ENCODE data around the gene TMEM45A. TPM values are rescaled to one million over a fixed set of nuclear protein-coding genes. Genes with fewer than 3 reads are reported as not detected.
A peak's percentile ranks its signal among the peaks of the same experiment; 100 is the strongest.

The TMEM45A gene
- total and polyA plus RNA-seq, 2 experiments from 2014 or later = 87.7 to 133 TPM

- Histone ChIP-seq H3K36me3 (ENCODE audit: low read depth) (no peaks in the 10 kb centered on the region), H3K9me2 (ENCODE audit: insufficient read depth) (no peaks in the 10 kb centered on the region), H3K4me3 (peak overlapping the region; percentile 4; the same call in 1 of the 2 replicates), H3K27me3 (replicated peaks; ENCODE audit: insufficient read depth) (no peaks in the 10 kb centered on the region), H3K4me1 (ENCODE audit: insufficient read depth) (peaks cover 42% of the 10 kb centered on the region), H3K9me3 (ENCODE audit: low read depth) (no peaks in the 10 kb centered on the region), H3F3A (ENCODE audit: insufficient read depth) (peaks cover 49% of the 10 kb centered on the region), H2AFZ (no peak overlapping the region), H3K9ac (peak overlapping the region; percentile 55), H3K4me2 (ENCODE audit: unreplicated experiment) (peak overlapping the region; percentile 40), H3K27ac (peak overlapping the region; percentile 77), H3K79me2 (ENCODE audit: insufficient read depth) (peaks cover 16% of the 10 kb centered on the region), H4K20me1 (ENCODE audit: insufficient read depth) (no peaks in the 10 kb centered on the region)
- DNase-seq = peak; percentile 90
- TF ChIP-seq EZH2 (IDR thresholded peaks at IDR 0.05; ENCODE audit: insufficient read depth, poor library complexity, severe bottlenecking) (no peak), EZH2phosphoT487 (IDR thresholded peaks at IDR 0.05; ENCODE audit: insufficient read depth, low read depth) (no peak)
- in situ Hi-C loops (cut with MboI) = no loop called here
- WGBS, 2 experiments (ENCODE audit: low coverage in 1 of 2, low lambda C conversion rate in 2 of 2, missing lambda C conversion rate in 2 of 2) = 3 to 5% methylated on average over 4 of the region's 4 CpGs
Measured at GRCh38 chr3:100516838-100517237, 24.4 kb downstream of the TMEM45A start.

- peaks cover 42% of the 10 kb centered on the region for H3K4me1 ChIP-seq (ENCODE audit: insufficient read depth)
- no peaks in the 10 kb centered on the region for H4K20me1 ChIP-seq (ENCODE audit: insufficient read depth)
- H3K9me2 ChIP-seq (ENCODE audit: insufficient read depth) = no peaks in the 10 kb centered on the region
- TF ChIP-seq EZH2phosphoT487 (IDR thresholded peaks at IDR 0.05; ENCODE audit: insufficient read depth, low read depth) (no peak), EZH2 (IDR thresholded peaks at IDR 0.05; ENCODE audit: insufficient read depth, poor library complexity, severe bottlenecking) (no peak)
- no peak overlapping the region for H3K4me3 ChIP-seq
- no peaks in the 10 kb centered on the region for H3K36me3 ChIP-seq (ENCODE audit: low read depth)
- WGBS, 2 experiments (ENCODE audit: low coverage in 1 of 2, low lambda C conversion rate in 2 of 2, missing lambda C conversion rate in 2 of 2) = 19 to 22% methylated on average over 6 of the region's 6 CpGs
- peak overlapping the region; percentile 40 for H3K4me2 ChIP-seq (ENCODE audit: unreplicated experiment)
- DNase-seq = peak; percentile 23
- H3K79me2 ChIP-seq (ENCODE audit: insufficient read depth) = peaks cover 16% of the 10 kb centered on the region
- in situ Hi-C loops (cut with MboI) = no loop called here
- no peaks in the 10 kb centered on the region for H3K27me3 ChIP-seq (replicated peaks; ENCODE audit: insufficient read depth)
- peak overlapping the region; percentile 27; the same call in 1 of the 2 replicates for H3K9ac ChIP-seq
- H3K27ac ChIP-seq = peak overlapping the region; percentile 77
- no peaks in the 10 kb centered on the region for H3K9me3 ChIP-seq (ENCODE audit: low read depth)
- no peak overlapping the region for H2AFZ ChIP-seq
- H3F3A ChIP-seq (ENCODE audit: insufficient read depth) = peaks cover 49% of the 10 kb centered on the region
Measured at GRCh38 chr3:100517276-100517675, 24.9 kb downstream of the TMEM45A start.

GRCh38 chr3:100518244-100518643 is 25.8 kb downstream of the TMEM45A start:
- DNase-seq = peak; percentile 51
- peak overlapping the region; percentile 45; the same call in 1 of the 2 replicates for H3K9ac ChIP-seq
- H3K27me3 ChIP-seq (replicated peaks; ENCODE audit: insufficient read depth) = no peaks in the 10 kb centered on the region
- no peak for TF ChIP-seq EZH2phosphoT487 (IDR thresholded peaks at IDR 0.05; ENCODE audit: insufficient read depth, low read depth)
- TF ChIP-seq EZH2 (IDR thresholded peaks at IDR 0.05; ENCODE audit: insufficient read depth, poor library complexity, severe bottlenecking) = no peak
- no peak overlapping the region for H2AFZ ChIP-seq
- H4K20me1 ChIP-seq (ENCODE audit: insufficient read depth) = no peaks in the 10 kb centered on the region
- peak overlapping the region; percentile 77 for H3K27ac ChIP-seq
- peak overlapping the region; percentile 53 for H3K4me2 ChIP-seq (ENCODE audit: unreplicated experiment)
- peaks cover 42% of the 10 kb centered on the region for H3K4me1 ChIP-seq (ENCODE audit: insufficient read depth)
- H3K4me3 ChIP-seq = no peak overlapping the region
- H3F3A ChIP-seq (ENCODE audit: insufficient read depth) = peaks cover 49% of the 10 kb centered on the region
- H3K36me3 ChIP-seq (ENCODE audit: low read depth) = no peaks in the 10 kb centered on the region
- H3K9me3 ChIP-seq (ENCODE audit: low read depth) = no peaks in the 10 kb centered on the region
- in situ Hi-C loops (cut with MboI) = no loop called here
- no peaks in the 10 kb centered on the region for H3K9me2 ChIP-seq (ENCODE audit: insufficient read depth)
- peaks cover 24% of the 10 kb centered on the region for H3K79me2 ChIP-seq (ENCODE audit: insufficient read depth)

GRCh38 chr3:100518983-100519382 is 26.6 kb downstream of the TMEM45A start:
- peak; percentile 82 for DNase-seq
- in situ Hi-C loops (cut with MboI) = no loop called here
- Histone ChIP-seq H3K9me2 (ENCODE audit: insufficient read depth) (0 out of 2 replicates have a peak, but pooled peaks cover 2% of the 10 kb centered on the region), H4K20me1 (ENCODE audit: insufficient read depth) (no peaks in the 10 kb centered on the region), H3K79me2 (ENCODE audit: insufficient read depth) (peaks cover 29% of the 10 kb centered on the region), H3K9me3 (ENCODE audit: low read depth) (no peaks in the 10 kb centered on the region), H3K4me3 (peak overlapping the region; percentile 34; the same call in 1 of the 2 replicates), H3K4me1 (ENCODE audit: insufficient read depth) (peaks cover 42% of the 10 kb centered on the region), H3K36me3 (ENCODE audit: low read depth) (no peaks in the 10 kb centered on the region), H3K9ac (peak overlapping the region; percentile 45), H3K27ac (peak overlapping the region; percentile 77), H3K27me3 (replicated peaks; ENCODE audit: insufficient read depth) (no peaks in the 10 kb centered on the region), H2AFZ (no peak overlapping the region), H3F3A (ENCODE audit: insufficient read depth) (peaks cover 49% of the 10 kb centered on the region), H3K4me2 (ENCODE audit: unreplicated experiment) (peak overlapping the region; percentile 53)
- WGBS, 2 experiments (ENCODE audit: low coverage in 1 of 2, low lambda C conversion rate in 2 of 2, missing lambda C conversion rate in 2 of 2) = 13 to 17% methylated on average over 4 of the region's 4 CpGs
- TF ChIP-seq EZH2phosphoT487 (IDR thresholded peaks at IDR 0.05; ENCODE audit: insufficient read depth, low read depth) = no peak
- no peak for TF ChIP-seq EZH2 (IDR thresholded peaks at IDR 0.05; ENCODE audit: insufficient read depth, poor library complexity, severe bottlenecking)

GRCh38 chr3:100521439-100521845 is 29.0 kb downstream of the TMEM45A start:
- WGBS, 2 experiments (ENCODE audit: low coverage in 1 of 2, low lambda C conversion rate in 2 of 2, missing lambda C conversion rate in 2 of 2) = 88% methylated on average over 10 of the region's 10 CpGs
- peaks cover 52% of the 10 kb centered on the region for H3K4me1 ChIP-seq (ENCODE audit: insufficient read depth)
- peaks cover 59% of the 10 kb centered on the region for H3F3A ChIP-seq (ENCODE audit: insufficient read depth)
- H3K4me3 ChIP-seq = no peak overlapping the region
- TF ChIP-seq EZH2 (IDR thresholded peaks at IDR 0.05; ENCODE audit: insufficient read depth, poor library complexity, severe bottlenecking) (no peak), EZH2phosphoT487 (IDR thresholded peaks at IDR 0.05; ENCODE audit: insufficient read depth, low read depth) (no peak)
- no peaks in the 10 kb centered on the region for H3K36me3 ChIP-seq (ENCODE audit: low read depth)
- peaks cover 40% of the 10 kb centered on the region for H3K79me2 ChIP-seq (ENCODE audit: insufficient read depth)
- 0 out of 2 replicates have a peak, but pooled peaks cover 5% of the 10 kb centered on the region for H3K9me2 ChIP-seq (ENCODE audit: insufficient read depth)
- H2AFZ ChIP-seq = no peak overlapping the region
- H4K20me1 ChIP-seq (ENCODE audit: insufficient read depth) = no peaks in the 10 kb centered on the region
- in situ Hi-C loops (cut with MboI) = no loop called here
- no peak for DNase-seq
- H3K27ac ChIP-seq = no peak overlapping the region
- no peak overlapping the region for H3K9ac ChIP-seq
- H3K27me3 ChIP-seq (replicated peaks; ENCODE audit: insufficient read depth) = no peaks in the 10 kb centered on the region
- H3K9me3 ChIP-seq (ENCODE audit: low read depth) = no peaks in the 10 kb centered on the region
- no peak overlapping the region for H3K4me2 ChIP-seq (ENCODE audit: unreplicated experiment)
